Tibial nerve (tissue), 4 donors: ENCODE data around the gene PPP2R2D.

Experiments used
- CTCF ChIP-seq, 5 experiments: fragments of 200-600 bp in 3 of 5; fragments of 450-650 bp in 2 of 5; sonication (generic) in 3 of 5; IDR thresholded peaks; one replicate each; pipeline ENCODE4 v1.5.1; 2016 to 2019; ENCODE audit warnings: antibody characterized with exemption in 5 of 5, mild to moderate bottlenecking in 3 of 5, moderate library complexity in 2 of 5
- EP300 ChIP-seq, 2 donors: sonication (generic); formaldehyde crosslinking; IDR thresholded peaks; one replicate each; pipeline ENCODE4 v1.6.1; 2017; ENCODE audit warnings: antibody characterized with exemption in 2 of 2, mild to moderate bottlenecking in 1 of 2
- POLR2A ChIP-seq, 2 donors: fragments of 450-650 bp; IDR thresholded peaks; one replicate each; pipeline ENCODE4 v1.6.1; 2017; ENCODE audit warnings: antibody characterized with exemption in 2 of 2, mild to moderate bottlenecking in 2 of 2, moderate library complexity in 2 of 2

- no peak for TF ChIP-seq EP300 (IDR thresholded peaks at IDR 0.05)
- no peak for TF ChIP-seq CTCF (IDR thresholded peaks at IDR 0.05)
- TF ChIP-seq POLR2A (IDR thresholded peaks at IDR 0.05) = no peak
These were observed 106.2 kb downstream of the PPP2R2D start for GRCh38 chr10:132006966-132007365.
